A673 (cell line): ENCODE results near the gene CSTF3. TPM values are rescaled to one million over a fixed set of nuclear protein-coding genes. Genes with fewer than 3 reads are reported as not detected.
"Not testable (repeated sequence)": the region's sequence is repeated elsewhere in the genome, so short reads cannot be mapped to it uniquely, and the experiment has no call there.

Experiments
- BruUV-seq: library from RNA; stranded (reverse); fragments of 400-500 nt; replicated peaks from 2 replicates; lab custom pipeline; 2021; lab: Mats Ljungman, UMichigan
- CTCF ChIA-PET: fragments of 300-600 bp; sonication (Branson Sonifier 250); formaldehyde crosslinking; loops from one replicate; lab custom pipeline; 2022; ENCODE audit warnings: antibody characterized with exemption; lab: Charles Lee
- POLR2A ChIA-PET: fragments of 300-600 bp; sonication (Branson Sonifier 250); formaldehyde crosslinking; loops from one replicate; lab custom pipeline; 2022; ENCODE audit warnings: antibody characterized with exemption; ENCODE audit not compliant: low non-redundant PET; lab: Charles Lee
- DNase-seq: peaks from one replicate; pipeline ENCODE4 v3.0.0-alpha.2; 2015; ENCODE audit warnings: low spot score
- H3K27ac ChIP-seq: fragments of 200-600 bp; sonication (generic); 2 replicates; pipeline ENCODE4 v1.5.1; 2016; ENCODE audit warnings: mixed run types, low read depth, mild to moderate bottlenecking, mixed read lengths, antibody characterized with exemption, low read length; ENCODE audit not compliant: poor library complexity, severe bottlenecking
- H3K27me3 ChIP-seq: fragments of 200-600 bp; sonication (generic); replicated peaks from 2 replicates; pipeline ENCODE4 v1.6.1; 2017; ENCODE audit warnings: mixed run types, low read depth, mild to moderate bottlenecking, mixed read lengths, antibody characterized with exemption, low read length; ENCODE audit not compliant: insufficient read depth, poor library complexity
- H3K36me3 ChIP-seq: fragments of 200-600 bp; sonication (generic); 2 replicates; pipeline ENCODE4 v1.6.1; 2016; ENCODE audit warnings: mixed run types, mild to moderate bottlenecking, mixed read lengths, antibody characterized with exemption, low read length; ENCODE audit not compliant: insufficient read depth, poor library complexity, severe bottlenecking
- H3K4me1 ChIP-seq: fragments of 200-600 bp; sonication (generic); 2 replicates; pipeline ENCODE4 v1.6.1; 2017; ENCODE audit warnings: mixed run types, mild to moderate bottlenecking, mixed read lengths, antibody characterized with exemption, low read length; ENCODE audit not compliant: insufficient read depth, poor library complexity, severe bottlenecking
- H3K4me3 ChIP-seq: fragments of 200-600 bp; sonication (generic); 2 replicates; pipeline ENCODE4 v1.5.1; 2016; ENCODE audit warnings: low read depth, mixed run types, mild to moderate bottlenecking, mixed read lengths, low read length; ENCODE audit not compliant: poor library complexity, severe bottlenecking
- H3K9me3 ChIP-seq: fragments of 200-600 bp; sonication (generic); 2 replicates; pipeline ENCODE4 v1.6.1; 2016; ENCODE audit warnings: mixed run types, low read depth, mild to moderate bottlenecking, mixed read lengths, antibody characterized with exemption, low read length; ENCODE audit not compliant: poor library complexity, severe bottlenecking
- CTCF ChIP-seq: fragments of 300-800, 200-600 bp; sonication (generic); conservative IDR thresholded peaks from 2 replicates; pipeline ENCODE4 v1.5.1; 2017; ENCODE audit warnings: low read depth, mild to moderate bottlenecking, antibody characterized with exemption, low read length, moderate library complexity, mixed read lengths
- EZH2 ChIP-seq: fragments of 200-600 bp; sonication (generic); IDR thresholded peaks from 2 replicates; pipeline ENCODE4 v1.6.1; 2017; ENCODE audit warnings: borderline replicate concordance, low read depth, mild to moderate bottlenecking, mixed read lengths, antibody characterized with exemption, low read length; ENCODE audit not compliant: poor library complexity, severe bottlenecking
- intact Hi-C: fragments of 100-400 bp; cut with micrococcal nuclease; formaldehyde crosslinking; loops from one replicate; pipeline ENCODE4 v1.10.0; 2022; ENCODE audit not compliant: unreplicated experiment
- total RNA-seq: library from RNA; stranded (reverse); gene quantifications from 2 replicates; pipeline ENCODE4 v1.2.3, GENCODE V29; 2021

The CSTF3 gene
- total RNA-seq, 1 experiment from 2014 or later: 121 TPM

GRCh38 chr11:33057284-33057683, 104.0 kb downstream of the CSTF3 start:
- Histone ChIP-seq H3K9me3 (no peaks in the 10 kb centered on the region), H3K4me3 (no peak overlapping the region), H3K27ac (no peak overlapping the region), H3K27me3 (no peaks in the 10 kb centered on the region), H3K36me3 (no peaks in the 10 kb centered on the region), H3K4me1 (peaks cover 74% of the 10 kb centered on the region)
- no TSS peak for BruUV-seq
- intact Hi-C loops: no loop called here
- DNase-seq: no peak
- ChIA-PET POLR2A (interaction anchor here (0.6 kb wide), 1 partner anchor 30 kb away, joined by 3 read pairs; no protein-coding TSS in a partner anchor), CTCF (no interaction called here)
- TF ChIP-seq EZH2 (no peak), CTCF (no peak)

- no peaks in the 10 kb centered on the region for H3K9me3 ChIP-seq
- POLR2A ChIA-PET: no interaction called here
- H3K27ac ChIP-seq: no peak overlapping the region
- peaks cover 65% of the 10 kb centered on the region for H3K4me1 ChIP-seq
- BruUV-seq: no TSS peak
- H3K27me3 ChIP-seq: no peaks in the 10 kb centered on the region
- intact Hi-C loops: loop anchor here (2.0 kb wide), 1 partner anchor 15 kb away; no protein-coding TSS in a partner anchor
- TF ChIP-seq EZH2: no peak
- no peak for TF ChIP-seq CTCF
- H3K36me3 ChIP-seq: no peaks in the 10 kb centered on the region
- DNase-seq: peak; percentile 96
- CTCF ChIA-PET: interaction anchor here (0.6 to 2.4 kb wide), 3 partner anchors 10 to 26 kb away, joined by 3 to 16 read pairs (median 6); no protein-coding TSS in a partner anchor
- no peak overlapping the region for H3K4me3 ChIP-seq
These were observed 105.9 kb downstream of the CSTF3 start for GRCh38 chr11:33055375-33055774.

- no peaks in the 10 kb centered on the region for H3K9me3 ChIP-seq
- no peak for TF ChIP-seq CTCF
- TF ChIP-seq EZH2: no peak
- ChIA-PET CTCF (no interaction called here), POLR2A (no interaction called here)
- DNase-seq: no peak
- H3K27ac ChIP-seq: no peak overlapping the region
- H3K4me3 ChIP-seq: no peak overlapping the region
- H3K36me3 ChIP-seq: peaks cover 6% of the 10 kb centered on the region
- intact Hi-C loops: no loop called here
- peaks cover 34% of the 10 kb centered on the region for H3K4me1 ChIP-seq
- BruUV-seq: no TSS peak
- H3K27me3 ChIP-seq: no peaks in the 10 kb centered on the region
These were observed 109.0 kb downstream of the CSTF3 start for GRCh38 chr11:33052231-33052630.

GRCh38 chr11:33049565-33050408, 111.5 kb downstream of the CSTF3 start:
- intact Hi-C loops: not testable (repeated sequence)
- H3K36me3 ChIP-seq: peaks cover 20% of the 10 kb centered on the region

GRCh38 chr11:33048701-33049100, 112.6 kb downstream of the CSTF3 start:
- BruUV-seq, H3K9me3 ChIP-seq, H3K27me3 ChIP-seq, POLR2A ChIA-PET, CTCF ChIA-PET, H3K27ac ChIP-seq, H3K4me3 ChIP-seq, DNase-seq, intact Hi-C loops: not testable (repeated sequence)
- peaks cover 14% of the 10 kb centered on the region for H3K4me1 ChIP-seq
- H3K36me3 ChIP-seq: peaks cover 27% of the 10 kb centered on the region

More at GRCh38 chr11:33049565-33050408, 111.5 kb downstream of the CSTF3 start:
- POLR2A ChIA-PET, BruUV-seq, DNase-seq, H3K27me3 ChIP-seq, H3K4me3 ChIP-seq, H3K27ac ChIP-seq, H3K9me3 ChIP-seq, CTCF ChIA-PET: not testable (repeated sequence)
- peaks cover 18% of the 10 kb centered on the region for H3K4me1 ChIP-seq
